K562 (cell line): ENCODE data around the gene UBASH3B. TPM values are rescaled to one million over a fixed set of nuclear protein-coding genes. Genes with fewer than 3 reads are reported as not detected.

Source experiments
- ATAC-seq: fragments of 200-7000 bp; cut with Tn5 transposase; 3 replicates; pipeline ENCODE4 v1.9.1; 2020; ENCODE audit warnings: moderate library complexity
- BruUV-seq: library from RNA; stranded (reverse); fragments of 400-500 nt; replicated peaks from 2 replicates; lab custom pipeline; 2021; lab: Mats Ljungman, UMichigan
- CTCF ChIA-PET: fragments of 300-600 bp; formaldehyde crosslinking; extraction: SDS; loops from one replicate; lab custom pipeline; 2021; ENCODE audit warnings: low intra/inter-chr PET ratio; lab: Yijun Ruan, JAX
- POLR2A ChIA-PET: fragments of 300-600, 350-650 bp; sonication (Branson Sonifier 250); formaldehyde crosslinking; extraction: SDS; loops from one replicate; lab custom pipeline; 2021; ENCODE audit warnings: antibody characterized with exemption, inconsistent platforms; lab: Yijun Ruan, JAX
- DNase-seq, 4 experiments: peaks; one replicate each; pipeline versions ENCODE4 v3.0.0 to v3.0.0-alpha.2; 2011 to 2018; ENCODE audit warnings: low spot score in 3 of 4, mixed read lengths in 3 of 4; ENCODE audit errors: extremely low read depth in 1 of 4
- FAIRE-seq: peaks from 2 replicates; lab custom pipeline; 2011; peaks lifted over from hg19 to GRCh38; lab: Jason Lieb, UNC
- H2AFZ ChIP-seq: 2 replicates; pipeline ENCODE4 v1.6.0; 2011; ENCODE audit warnings: low read depth, low read length, control low read depth, inconsistent platforms
- H3K27ac ChIP-seq: fragments of 200-600 bp; 3 replicates; pipeline ENCODE4 v1.8.0; 2011; ENCODE audit warnings: low read depth, mild to moderate bottlenecking, control low read depth, inconsistent platforms, low read length, moderate library complexity, mixed read lengths; ENCODE audit errors: extremely low read depth
- H3K27me3 ChIP-seq, 2 experiments: fragments of 300-600 bp in 1 of 2; 2 replicates in 1 of 2; 3 replicates in 1 of 2; pipeline versions ENCODE4 v1.6.0 to v1.8.0; 2011; ENCODE audit warnings: inconsistent platforms in 2 of 2, low read length in 2 of 2, mild to moderate bottlenecking in 1 of 2, mixed read lengths in 1 of 2, moderate library complexity in 1 of 2; ENCODE audit not compliant: control insufficient read depth in 2 of 2, insufficient read depth in 2 of 2
- H3K36me3 ChIP-seq: fragments of 300-600 bp; 3 replicates; pipeline ENCODE4 v1.8.0; 2011; ENCODE audit warnings: mild to moderate bottlenecking, low read length, inconsistent platforms; ENCODE audit not compliant: control insufficient read depth, insufficient read depth
- H3K4me1 ChIP-seq, 2 experiments: fragments of 200-600 bp in 1 of 2; replicated peaks in 1 of 2; 2 replicates in 1 of 2; 3 replicates in 1 of 2; pipeline versions ENCODE4 v1.5.1 to v1.8.0; 2011; ENCODE audit warnings: inconsistent platforms in 2 of 2, low read length in 2 of 2, mild to moderate bottlenecking in 1 of 2, mixed read lengths in 1 of 2, moderate library complexity in 1 of 2; ENCODE audit not compliant: control insufficient read depth in 2 of 2, insufficient read depth in 2 of 2
- H3K4me2 ChIP-seq: 2 replicates; pipeline ENCODE4 v1.6.1; 2011; ENCODE audit warnings: low read length, control low read depth, inconsistent platforms, mixed read lengths; ENCODE audit not compliant: insufficient read depth
- H3K4me3 ChIP-seq: fragments of 200-600 bp; sonication (generic), shearing (Covaris generic); 2 replicates; pipeline ENCODE4 v1.5.1; 2016; ENCODE audit warnings: control low read depth, inconsistent platforms
- H3K79me2 ChIP-seq: fragments of 200-600 bp; 3 replicates; pipeline ENCODE4 v1.8.0; 2011; ENCODE audit warnings: low read length, inconsistent platforms; ENCODE audit not compliant: control insufficient read depth, insufficient read depth
- H3K9ac ChIP-seq, 2 experiments: 2 replicates each; pipeline versions ENCODE4 v1.6.0 to v1.6.1; 2011; ENCODE audit warnings: low read depth in 2 of 2, low read length in 2 of 2, control low read depth in 1 of 2, inconsistent platforms in 1 of 2, mild to moderate bottlenecking in 1 of 2, mixed read lengths in 1 of 2; ENCODE audit not compliant: insufficient read depth in 1 of 2
- H3K9me1 ChIP-seq: one replicate; pipeline ENCODE4 v1.6.0; 2011; ENCODE audit warnings: inconsistent platforms, mild to moderate bottlenecking, low read length, moderate library complexity; ENCODE audit not compliant: control insufficient read depth, insufficient read depth
- H3K9me3 ChIP-seq: replicated peaks from 2 replicates; pipeline ENCODE4 v1.5.1; 2011; ENCODE audit warnings: low read depth, low read length, inconsistent platforms; ENCODE audit not compliant: control insufficient read depth, insufficient read depth
- H4K20me1 ChIP-seq: replicated peaks from 2 replicates; pipeline ENCODE4 v1.6.1; 2011; ENCODE audit warnings: low read length, inconsistent platforms, mixed read lengths; ENCODE audit not compliant: control insufficient read depth, insufficient read depth
- FOXJ3 ChIP-seq: sonication (generic); formaldehyde crosslinking; IDR thresholded peaks from 2 replicates; pipeline ENCODE4 v1.4.0; 2020; ENCODE audit warnings: mild to moderate bottlenecking, missing genetic modification reagents
- ZNF184 ChIP-seq: sonication (generic); formaldehyde crosslinking; IDR thresholded peaks from 2 replicates; pipeline ENCODE4 v1.5.0; 2020; ENCODE audit warnings: missing genetic modification reagents
- WGBS: fragments of 100-300 bp; shearing (Covaris generic); methylation state at CpG from one replicate; pipeline ENCODE4 v1.1.6; 2016; ENCODE audit warnings: low coverage, mixed read lengths; ENCODE audit not compliant: insufficient coverage; ENCODE audit errors: missing lambda C conversion rate; 5-methylcytosine and 5-hydroxymethylcytosine counted together
- in situ Hi-C: fragments of 300-500 bp; cut with MboI; formaldehyde crosslinking; loops from 4 replicates; pipeline ENCODE4 v1.15.0; 2018; ENCODE audit warnings: inconsistent platforms, mixed read lengths
- intact Hi-C: fragments of 100-400 bp; cut with micrococcal nuclease; formaldehyde crosslinking; loops from 2 replicates; pipeline ENCODE4 v1.14.2; 2022
- polyA plus RNA-seq, 8 experiments: library from polyadenylated mRNA; depleted of rRNA in 4 of 8; stranded (reverse) in 5 of 8; unstranded in 3 of 8; fragments of >200 nt; fragmentation: Nextera tagmentation in 2 of 8; fragmentation: Illumina TruSeq in 1 of 8; extraction: Ambion mirVana in 2 of 8; extraction: Trizol in 1 of 8; gene quantifications; 2 replicates each; pipeline versions ENCODE4 v1.2.1 to v1.2.3, GENCODE V29; 2011 to 2014; ENCODE audit warnings: inconsistent platforms in 1 of 8, missing spikeins in 1 of 8
- total RNA-seq, 7 experiments: library from RNA; depleted of rRNA in 6 of 7; stranded (reverse); fragments of >200 nt in 6 of 7; fragmentation: Illumina TruSeq in 2 of 7; extraction: Trizol in 2 of 7; gene quantifications; 2 replicates each; pipeline versions ENCODE4 v1.2.1 to v1.2.3, GENCODE V29; 2011 to 2021; ENCODE audit warnings: low replicate concordance in 1 of 7
- TF ChIP-seq, protein P1 (sequence below): fragments of 450-650 bp; IDR thresholded peaks from 2 replicates; pipeline ENCODE4 v1.6.1; 2017; ENCODE audit warnings: mild to moderate bottlenecking, moderate library complexity

Gene UBASH3B
- total and polyA plus RNA-seq, 9 of the 15 experiments (the other 6 are each of a cell fraction or from before 2014, with no cell fraction given), result 0.01 to 0.31 (median 0.08) TPM; not detected in 2

DNA sequence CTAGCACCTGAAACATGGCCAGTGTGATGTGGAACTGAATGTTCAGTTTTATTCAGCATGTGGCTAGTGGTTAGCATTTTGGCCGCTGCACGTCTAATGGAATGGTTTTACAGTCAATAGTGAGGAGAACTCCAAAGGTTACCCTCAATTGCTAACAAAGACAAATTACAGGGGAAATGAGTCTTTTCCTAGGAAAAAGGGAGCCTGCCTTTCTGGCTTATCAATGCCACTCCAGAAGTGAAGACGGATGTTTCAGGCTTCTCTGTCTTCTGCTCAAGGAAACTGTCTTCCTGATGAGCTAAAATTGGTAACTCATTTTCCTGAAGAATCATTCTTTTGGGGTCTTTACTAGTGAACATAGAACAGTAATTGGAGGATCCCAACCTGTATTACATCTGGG, 98.5 kb downstream of the UBASH3B start:
- no peaks in the 10 kb centered on the region for H3K36me3 ChIP-seq
- no peak overlapping the region for H3K4me3 ChIP-seq
- H3K4me2 ChIP-seq, result no peak overlapping the region
- ChIA-PET CTCF (no interaction called here), POLR2A (no interaction called here)
- FAIRE-seq (no peak), DNase-seq (no peak), ATAC-seq (no peak)
- no TSS peak for BruUV-seq
- H3K27me3 ChIP-seq, result peaks cover 2 to 18% of the 10 kb centered on the region in 2 experiments; a peak in 4 of 5 replicates
- H4K20me1 ChIP-seq, result no peaks in the 10 kb centered on the region
- no peaks in the 10 kb centered on the region for H3K9me3 ChIP-seq
- TF ChIP-seq, protein P1, sequence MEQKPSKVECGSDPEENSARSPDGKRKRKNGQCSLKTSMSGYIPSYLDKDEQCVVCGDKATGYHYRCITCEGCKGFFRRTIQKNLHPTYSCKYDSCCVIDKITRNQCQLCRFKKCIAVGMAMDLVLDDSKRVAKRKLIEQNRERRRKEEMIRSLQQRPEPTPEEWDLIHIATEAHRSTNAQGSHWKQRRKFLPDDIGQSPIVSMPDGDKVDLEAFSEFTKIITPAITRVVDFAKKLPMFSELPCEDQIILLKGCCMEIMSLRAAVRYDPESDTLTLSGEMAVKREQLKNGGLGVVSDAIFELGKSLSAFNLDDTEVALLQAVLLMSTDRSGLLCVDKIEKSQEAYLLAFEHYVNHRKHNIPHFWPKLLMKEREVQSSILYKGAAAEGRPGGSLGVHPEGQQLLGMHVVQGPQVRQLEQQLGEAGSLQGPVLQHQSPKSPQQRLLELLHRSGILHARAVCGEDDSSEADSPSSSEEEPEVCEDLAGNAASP, result no peak
- TF ChIP-seq ZNF184, result no peak
- TF ChIP-seq FOXJ3, result no peak
- in situ Hi-C loops, result no loop called here
- no peak overlapping the region for H3K9ac ChIP-seq
- WGBS, result 3% methylated on average over 3 of the region's 3 CpGs
- no peak overlapping the region for H3K27ac ChIP-seq
- intact Hi-C loops, result no loop called here
- no peaks in the 10 kb centered on the region for H3K9me1 ChIP-seq
- peaks cover 3 to 20% of the 10 kb centered on the region in 2 experiments; a peak in 3 of 5 replicates for H3K4me1 ChIP-seq
- H2AFZ ChIP-seq, result no peak overlapping the region
- H3K79me2 ChIP-seq, result no peaks in the 10 kb centered on the region
